GM19240 (cell line): ENCODE results near the gene FAM111A.

Experiments used
- DNase-seq: peaks from one replicate; pipeline ENCODE4 v3.0.0; 2011; ENCODE audit warnings: low spot score; ENCODE audit not compliant: insufficient read length

FAM111A gene

GRCh38 chr11:59179121-59179520 is 36.5 kb downstream of the FAM111A start:
- DNase-seq = no peak

- DNase-seq = no peak
These were observed 37.6 kb downstream of the FAM111A start for GRCh38 chr11:59180168-59180776.

GRCh38 chr11:59180907-59181306 is 38.3 kb downstream of the FAM111A start:
- no peak for DNase-seq

- no peak for DNase-seq
These were observed 39.2 kb downstream of the FAM111A start for GRCh38 chr11:59181746-59182456.

GRCh38 chr11:59182457-59183151 is 39.9 kb downstream of the FAM111A start:
- DNase-seq = no peak

GRCh38 chr11:59183771-59184170 is 41.1 kb downstream of the FAM111A start:
- DNase-seq = no peak

DNA sequence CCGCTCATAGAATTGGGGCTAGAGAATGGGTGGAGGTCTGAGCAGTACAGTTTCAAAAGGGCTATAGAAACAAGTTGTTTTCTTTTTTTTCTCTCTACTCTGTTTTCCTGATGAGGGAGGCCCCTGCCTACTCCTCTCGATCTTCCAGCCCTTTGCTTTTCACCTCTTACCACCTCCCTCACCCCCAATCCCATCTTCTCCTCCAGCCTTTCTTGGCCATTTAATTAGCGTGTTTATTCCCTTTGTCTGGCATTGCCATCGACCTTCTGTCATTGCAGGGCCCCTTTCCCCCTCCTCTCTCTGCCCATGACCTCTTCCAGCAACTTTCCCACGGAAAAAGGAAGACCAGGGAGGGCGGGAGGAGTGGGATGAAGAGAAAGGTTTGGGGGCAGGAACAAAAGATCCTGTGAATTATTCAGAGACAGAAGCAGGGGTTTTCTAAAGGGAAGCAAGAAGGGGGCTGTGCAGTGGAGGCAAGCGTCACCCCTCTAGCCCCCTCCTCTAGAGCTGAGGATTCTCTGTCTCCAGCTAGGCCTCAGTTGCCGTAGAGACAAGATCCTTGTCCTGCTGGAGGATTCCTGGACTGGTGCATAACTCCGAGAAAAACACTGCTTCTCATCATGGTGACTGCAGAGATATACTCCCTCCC is 42.2 kb downstream of the FAM111A start:
- no peak for DNase-seq

GRCh38 chr11:59185386-59185945 is 42.8 kb downstream of the FAM111A start:
- DNase-seq = no peak

DNA sequence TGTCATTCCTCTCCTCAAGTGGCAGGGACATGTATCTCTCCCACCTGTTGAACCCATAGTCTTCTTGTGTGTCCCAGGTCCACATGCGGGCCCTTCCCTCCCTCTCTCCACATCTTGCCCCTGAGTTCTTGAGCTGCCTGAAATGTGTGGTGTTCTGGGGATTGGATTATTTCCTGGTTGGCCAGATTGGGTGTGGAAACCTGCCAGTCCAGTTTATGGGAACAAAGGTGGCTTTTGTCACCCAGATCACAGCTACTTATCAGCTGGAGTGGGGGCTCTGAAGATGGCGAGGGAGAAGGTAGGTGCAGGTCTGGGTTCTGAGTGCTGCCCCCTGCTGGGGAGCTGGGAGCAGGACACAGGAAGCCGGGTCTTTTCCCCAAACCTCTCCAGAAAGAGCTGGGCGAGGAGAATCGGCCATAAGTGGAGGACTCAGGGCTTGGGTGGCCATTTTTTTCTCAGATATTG is 43.5 kb downstream of the FAM111A start:
- peak; percentile 70 for DNase-seq

DNA sequence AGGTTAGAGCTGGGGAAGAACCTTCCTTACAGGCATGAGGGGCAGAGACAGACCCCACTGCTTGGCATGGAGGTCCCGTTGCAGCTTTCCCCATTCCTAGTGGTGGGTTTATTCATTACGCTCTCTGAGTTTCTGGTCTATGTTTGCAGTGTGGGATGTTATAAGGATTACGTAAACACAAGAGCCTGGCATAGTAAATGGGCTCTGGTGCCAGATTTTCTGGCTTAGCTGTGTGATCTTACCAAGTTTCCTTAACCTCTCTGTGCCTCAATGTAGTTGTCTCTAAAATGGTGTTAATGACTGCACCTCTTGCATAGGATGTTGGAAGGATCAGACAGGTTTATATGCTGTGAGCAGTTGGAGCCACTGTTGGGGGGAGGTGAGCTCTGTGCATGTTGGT is 44.4 kb downstream of the FAM111A start:
- DNase-seq = no peak

DNA sequence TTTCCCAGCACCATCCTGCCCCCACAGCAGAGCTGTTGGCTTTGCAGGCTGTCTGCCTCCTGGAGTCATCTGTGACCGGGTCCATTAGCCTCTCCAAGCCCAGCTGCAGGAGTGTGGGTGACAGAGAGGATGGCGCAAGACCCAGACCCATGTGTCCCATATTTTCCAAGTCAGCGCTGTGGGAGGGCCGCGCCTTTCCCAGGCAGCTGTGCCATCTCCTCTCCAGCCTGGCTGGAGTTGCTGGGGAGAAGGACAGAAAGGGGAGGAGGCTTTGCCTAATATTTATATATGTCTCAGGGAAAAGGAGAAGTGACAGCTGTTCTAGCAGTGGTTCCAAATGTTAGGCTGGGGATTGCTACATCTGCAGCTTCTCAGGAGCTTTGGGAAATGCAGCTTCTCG is 44.9 kb downstream of the FAM111A start:
- no peak for DNase-seq

- no peak for DNase-seq
These were observed 46.3 kb downstream of the FAM111A start for GRCh38 chr11:59188954-59189353.

DNA sequence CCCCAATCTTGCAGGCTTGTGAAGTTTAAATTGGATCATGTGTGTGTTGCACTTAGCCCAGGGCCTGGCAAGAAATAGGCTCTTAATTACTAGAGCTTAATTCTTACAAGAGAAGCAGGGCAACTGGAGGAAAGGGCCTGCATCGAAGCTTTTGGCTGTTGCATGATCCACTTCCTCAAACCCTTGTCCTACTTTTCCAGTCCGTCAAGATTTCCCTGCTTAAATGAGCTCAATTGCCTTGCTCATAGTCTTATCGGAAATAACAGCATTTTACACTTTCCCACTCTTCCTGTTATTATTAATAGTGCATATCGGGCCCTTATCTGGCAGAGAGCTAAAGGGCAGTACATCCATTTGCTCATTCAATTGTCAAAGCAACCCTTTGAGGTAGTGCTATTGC is 47.3 kb downstream of the FAM111A start:
- DNase-seq = no peak

DNA sequence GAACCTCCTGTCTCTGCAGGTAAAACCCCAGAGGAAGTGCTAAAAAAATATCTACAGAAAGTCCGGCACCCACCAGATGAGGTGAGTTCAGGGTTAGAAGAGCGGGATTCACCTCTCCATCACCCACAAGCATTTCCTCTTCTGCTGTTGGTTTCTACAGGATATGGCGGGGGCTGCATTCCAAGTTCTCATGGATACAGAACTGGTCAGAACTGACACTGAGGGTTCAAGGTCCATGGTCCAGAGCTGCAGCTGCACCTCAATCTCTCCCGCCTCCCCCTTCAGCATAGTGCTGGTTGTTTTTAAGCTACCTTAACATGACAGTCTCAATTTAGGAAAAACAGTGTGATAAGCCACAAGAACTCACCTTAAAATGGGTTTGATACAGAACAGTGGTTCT is 48.4 kb downstream of the FAM111A start:
- DNase-seq = no peak

DNA sequence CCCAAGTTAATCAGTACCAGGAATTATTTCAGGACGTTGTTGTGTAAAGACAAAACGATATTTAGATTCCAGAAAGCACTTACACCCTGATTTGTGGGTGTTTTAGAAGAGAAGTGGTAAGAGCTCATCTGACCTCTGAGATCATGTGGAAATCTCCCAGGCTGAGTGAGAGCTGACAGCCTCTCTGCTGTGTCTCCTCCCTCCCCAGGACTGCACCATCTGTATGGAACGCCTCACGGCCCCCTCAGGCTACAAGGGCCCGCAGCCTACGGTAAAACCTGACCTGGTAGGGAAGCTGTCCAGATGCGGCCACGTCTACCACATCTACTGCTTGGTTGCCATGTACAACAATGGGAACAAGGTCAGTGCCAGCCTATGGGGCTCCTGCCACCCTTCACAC is 49.2 kb downstream of the FAM111A start:
- no peak for DNase-seq

DNA sequence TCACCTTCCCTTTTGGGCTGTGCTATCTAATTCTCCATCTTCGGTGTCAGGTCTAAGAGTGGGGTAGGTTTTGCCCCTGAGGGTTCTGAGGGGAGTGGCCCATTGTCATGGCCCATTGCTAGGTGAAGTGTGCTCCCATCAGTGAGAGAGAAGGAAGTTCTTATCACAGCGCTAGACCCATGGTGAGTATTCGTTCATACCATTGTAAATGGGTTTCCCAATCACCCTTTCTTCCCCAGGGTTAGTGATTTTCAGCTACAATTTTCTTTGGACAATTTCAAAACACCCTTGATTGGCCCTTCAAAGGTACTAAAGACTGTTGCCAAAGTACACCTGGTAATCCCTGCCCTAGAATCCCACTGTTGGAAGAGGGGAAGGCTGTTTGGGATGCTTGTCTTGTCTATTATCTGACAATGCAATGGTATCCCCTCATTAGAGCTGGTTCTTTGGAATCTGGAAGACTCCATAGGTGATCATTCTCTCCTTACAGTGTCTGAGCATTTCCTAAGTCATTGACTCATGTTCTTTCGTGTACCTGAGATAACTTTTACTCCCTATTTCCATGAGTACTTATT is 49.9 kb downstream of the FAM111A start:
- DNase-seq = no peak

- DNase-seq = no peak
These were observed 51.0 kb downstream of the FAM111A start for GRCh38 chr11:59193587-59194130.

DNA sequence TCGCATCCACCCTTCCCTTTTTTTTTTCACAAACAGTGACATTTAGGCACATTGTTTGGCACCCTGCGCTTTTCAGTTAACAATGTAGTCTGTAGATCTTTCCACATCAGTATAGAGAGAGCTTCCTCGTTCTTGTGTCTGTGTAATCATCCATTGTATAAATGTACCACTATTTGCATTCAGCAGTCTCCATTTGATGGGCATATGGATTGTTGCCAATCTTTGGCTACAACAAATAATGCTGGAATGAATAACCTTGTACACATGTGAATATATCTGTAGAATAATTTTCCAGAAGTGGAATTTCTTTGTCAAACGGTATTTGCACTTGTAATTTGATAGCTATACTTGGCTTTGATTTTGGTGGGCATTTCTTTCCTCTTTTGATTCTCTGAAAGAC is 52.9 kb downstream of the FAM111A start:
- DNase-seq = no peak

DNA sequence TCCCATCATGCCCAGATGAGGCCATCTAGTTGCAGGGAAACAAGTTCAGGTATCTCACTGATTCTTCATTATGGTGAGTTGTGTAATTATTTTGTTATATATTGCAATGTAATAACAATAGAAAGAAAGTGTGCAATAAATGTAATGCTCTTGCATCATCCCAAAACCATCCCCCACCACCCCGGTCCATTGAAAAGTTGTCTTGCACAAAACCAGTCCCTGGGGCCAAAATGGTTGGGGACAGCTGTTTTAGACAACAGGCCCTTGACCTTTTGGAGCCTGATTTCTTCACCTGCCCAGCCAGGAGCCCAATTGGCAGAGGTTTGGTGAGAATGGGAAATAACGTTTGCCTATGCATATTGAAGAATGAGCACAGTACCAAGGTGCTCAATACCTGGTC is 54.1 kb downstream of the FAM111A start:
- DNase-seq = no peak

DNA sequence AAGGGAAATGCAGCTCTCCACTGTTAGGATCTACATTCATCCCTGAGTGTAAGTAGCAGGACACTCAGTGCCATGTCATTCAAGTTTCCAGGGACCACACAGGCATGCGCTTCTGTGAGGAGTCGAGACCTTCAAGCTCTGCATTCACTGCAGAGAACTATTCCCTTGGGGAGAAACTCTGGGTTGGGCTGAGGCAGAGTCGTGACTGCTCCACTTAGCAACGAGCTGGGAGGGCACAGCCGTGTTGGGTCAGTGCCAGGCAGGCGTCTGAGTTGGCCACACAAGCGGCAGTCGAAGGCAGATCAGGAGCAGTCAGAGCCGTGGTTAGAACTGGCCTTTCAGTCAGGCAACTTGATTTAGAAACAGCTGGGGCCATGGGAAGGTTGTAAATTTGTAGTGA is 55.3 kb downstream of the FAM111A start:
- DNase-seq = no peak

GRCh38 chr11:59198726-59199125 is 56.1 kb downstream of the FAM111A start:
- DNase-seq = no peak
